Type B pancreatic cell (in vitro differentiated cells): ENCODE data around the gene PCMT1. TPM values are rescaled to one million over a fixed set of nuclear protein-coding genes. Genes with fewer than 3 reads are reported as not detected.
"Not testable (repeated sequence)": the region's sequence is repeated elsewhere in the genome, so short reads cannot be mapped to it uniquely, and the experiment has no call there.

Experiments
- DNase-seq: peaks from one replicate; pipeline ENCODE4 v3.0.0; 2021; ENCODE audit warnings: mixed read lengths; ENCODE audit not compliant: unreplicated experiment; ENCODE audit errors: extremely low spot score
- H3K27ac Mint-ChIP-seq: 2 replicates; pipeline ENCODE4 v1.8.0; 2021; ENCODE audit warnings: mild to moderate bottlenecking, mixed read lengths
- H3K27me3 Mint-ChIP-seq: 2 replicates; pipeline ENCODE4 v1.8.0; 2021; ENCODE audit warnings: mixed read lengths
- H3K36me3 Mint-ChIP-seq: 2 replicates; pipeline ENCODE4 v1.8.0; 2021; ENCODE audit warnings: mixed read lengths
- H3K4me1 Mint-ChIP-seq: one replicate; pipeline ENCODE4 v1.8.0; 2021; ENCODE audit warnings: mixed read lengths; ENCODE audit not compliant: unreplicated experiment
- H3K4me3 Mint-ChIP-seq: 2 replicates; pipeline ENCODE4 v1.8.0; 2021; ENCODE audit warnings: mild to moderate bottlenecking, mixed read lengths
- H3K9me3 Mint-ChIP-seq: 2 replicates; pipeline ENCODE4 v1.8.0; 2021; ENCODE audit warnings: mixed read lengths
- CTCF ChIP-seq: fragments of 200-600 bp; sonication (generic); conservative IDR thresholded peaks from 2 replicates; pipeline ENCODE4 v1.5.0; 2021; ENCODE audit warnings: antibody characterized with exemption, mild to moderate bottlenecking
- total RNA-seq: library from RNA; stranded (reverse); gene quantifications from 2 replicates; pipeline ENCODE4 v1.2.1, GENCODE V29; 2021; ENCODE audit warnings: low replicate concordance

Gene PCMT1
- total RNA-seq, 1 donor from 2014 or later: 61.2 TPM

GRCh38 chr6:149752600-149753373 lies 3.2 kb downstream of the PCMT1 start:
- no peak overlapping the region for H3K27ac Mint-ChIP-seq
- no peaks in the 10 kb centered on the region for H3K27me3 Mint-ChIP-seq
- DNase-seq: no peak
- H3K4me1 Mint-ChIP-seq: peaks cover 7% of the 10 kb centered on the region
- no peaks in the 10 kb centered on the region for H3K9me3 Mint-ChIP-seq
- TF ChIP-seq CTCF: no peak
- H3K4me3 Mint-ChIP-seq: peak overlapping the region; percentile 45
- peaks cover 4% of the 10 kb centered on the region for H3K36me3 Mint-ChIP-seq

- DNase-seq, H3K36me3 Mint-ChIP-seq, H3K4me1 Mint-ChIP-seq, H3K9me3 Mint-ChIP-seq, H3K27me3 Mint-ChIP-seq, H3K4me3 Mint-ChIP-seq, H3K27ac Mint-ChIP-seq: not testable (repeated sequence)
Measured at GRCh38 chr6:149753374-149753637, 3.8 kb downstream of the PCMT1 start.

GRCh38 chr6:149754548-149754947 lies 5.0 kb downstream of the PCMT1 start:
- no peak for DNase-seq
- H3K27ac Mint-ChIP-seq: no peak overlapping the region
- H3K9me3 Mint-ChIP-seq: no peaks in the 10 kb centered on the region
- no peaks in the 10 kb centered on the region for H3K27me3 Mint-ChIP-seq
- no peak for TF ChIP-seq CTCF
- no peak overlapping the region for H3K4me3 Mint-ChIP-seq
- peaks cover 4% of the 10 kb centered on the region for H3K36me3 Mint-ChIP-seq
- H3K4me1 Mint-ChIP-seq: peaks cover 7% of the 10 kb centered on the region

- Mint-ChIP-seq H3K4me3 (no peak overlapping the region), H3K9me3 (no peaks in the 10 kb centered on the region), H3K27ac (peak overlapping the region; percentile 41), H3K36me3 (peaks cover 10% of the 10 kb centered on the region), H3K4me1 (peaks cover 4% of the 10 kb centered on the region), H3K27me3 (no peaks in the 10 kb centered on the region)
- TF ChIP-seq CTCF: no peak
- DNase-seq: no peak
Measured at GRCh38 chr6:149755300-149756260, 6.0 kb downstream of the PCMT1 start.

- TF ChIP-seq CTCF: no peak
- Mint-ChIP-seq H3K4me3 (no peak overlapping the region), H3K36me3 (peaks cover 10% of the 10 kb centered on the region), H3K4me1 (no peaks in the 10 kb centered on the region), H3K27me3 (no peaks in the 10 kb centered on the region), H3K9me3 (no peaks in the 10 kb centered on the region), H3K27ac (no peak overlapping the region)
- DNase-seq: no peak
Measured at GRCh38 chr6:149756261-149756636, 6.7 kb downstream of the PCMT1 start.

GRCh38 chr6:149761438-149761837 lies 11.9 kb downstream of the PCMT1 start:
- H3K27ac Mint-ChIP-seq: no peak overlapping the region
- H3K4me1 Mint-ChIP-seq: no peaks in the 10 kb centered on the region
- H3K27me3 Mint-ChIP-seq: no peaks in the 10 kb centered on the region

More at GRCh38 chr6:149761438-149761837, 11.9 kb downstream of the PCMT1 start:
- H3K9me3 Mint-ChIP-seq: peaks cover 5% of the 10 kb centered on the region
- H3K36me3 Mint-ChIP-seq: peaks cover 16% of the 10 kb centered on the region
- H3K4me3 Mint-ChIP-seq: no peak overlapping the region
- DNase-seq: no peak
- TF ChIP-seq CTCF: no peak
